OCI-M1 (cell line): ENCODE data around the gene B9D2.

Source experiments
- DNase-seq: peaks from one replicate; lab custom pipeline; 2025; lab: John Stamatoyannopoulos, UW

B9D2 gene

DNA sequence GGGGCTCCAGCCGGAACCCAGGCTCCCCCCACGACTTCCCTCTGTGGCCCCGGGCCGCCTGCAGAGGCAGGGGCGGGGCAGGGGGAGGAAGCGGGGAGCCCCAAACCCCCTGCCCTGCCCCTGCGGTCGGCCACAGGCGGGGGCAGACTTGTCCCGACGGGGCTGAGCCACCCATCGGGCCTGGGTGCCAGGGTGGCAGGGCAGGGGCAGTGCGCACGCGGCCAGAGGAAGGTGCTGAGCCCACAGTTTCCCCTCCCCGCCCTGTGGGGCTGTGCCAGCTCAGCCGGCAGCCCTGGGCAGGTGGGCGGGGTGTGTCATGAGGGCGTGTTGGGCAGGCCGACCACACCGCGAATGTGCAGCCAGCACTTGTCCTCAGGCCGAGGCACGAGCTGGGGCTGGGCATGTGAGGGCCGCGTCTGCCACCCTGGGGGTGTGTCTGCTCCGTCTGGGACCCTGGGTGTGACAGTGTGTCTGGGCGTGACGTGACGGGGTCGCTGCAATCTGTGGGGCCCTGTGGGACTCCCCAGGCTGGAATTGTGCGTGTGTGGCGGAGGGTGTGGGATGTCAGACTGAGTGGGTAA is 36.3 kb downstream of the B9D2 start:
- peak; percentile 73 for DNase-seq

DNA sequence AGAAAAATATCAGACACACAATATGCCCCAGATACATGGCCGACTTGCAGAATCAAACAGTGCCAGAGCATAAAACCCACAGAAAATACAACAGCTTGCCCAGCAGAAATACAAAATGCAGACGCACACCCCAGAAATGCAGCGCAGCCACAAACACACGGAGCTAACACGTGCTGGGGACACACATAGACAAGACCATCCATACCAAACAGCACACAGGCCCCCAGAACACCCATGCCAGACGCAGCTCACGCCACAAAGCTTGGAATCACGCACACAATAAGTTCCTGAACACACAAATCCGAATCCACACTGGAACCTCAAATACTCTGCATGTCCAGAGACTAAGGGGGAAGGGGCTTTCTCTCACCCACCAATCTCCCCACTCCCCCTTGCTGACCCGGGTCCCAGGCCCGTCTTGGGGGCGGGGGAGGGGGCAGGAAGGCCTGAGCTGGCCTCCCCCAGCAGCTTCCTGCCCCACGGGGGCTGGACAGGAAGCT is 36.8 kb downstream of the B9D2 start:
- no peak for DNase-seq

- DNase-seq = no peak
Observed at GRCh38 chr19:41325947-41326706, 37.8 kb downstream of the B9D2 start.

DNA sequence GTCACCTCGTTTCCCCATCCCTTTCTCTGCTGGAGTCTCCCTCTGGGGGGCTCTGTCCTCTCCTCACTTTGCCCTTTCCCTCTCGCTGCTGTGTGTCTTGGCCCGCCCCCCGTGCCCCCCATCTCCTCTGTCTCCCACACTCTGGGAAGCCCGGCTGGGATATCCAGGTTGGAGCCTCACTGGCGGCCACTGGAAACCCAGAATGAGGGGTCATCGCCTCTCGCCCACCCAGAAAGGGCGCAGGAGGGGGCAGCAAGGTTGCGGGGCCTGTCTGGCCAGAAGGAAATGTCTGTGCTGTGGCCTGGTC is 38.4 kb downstream of the B9D2 start:
- DNase-seq = no peak

DNA sequence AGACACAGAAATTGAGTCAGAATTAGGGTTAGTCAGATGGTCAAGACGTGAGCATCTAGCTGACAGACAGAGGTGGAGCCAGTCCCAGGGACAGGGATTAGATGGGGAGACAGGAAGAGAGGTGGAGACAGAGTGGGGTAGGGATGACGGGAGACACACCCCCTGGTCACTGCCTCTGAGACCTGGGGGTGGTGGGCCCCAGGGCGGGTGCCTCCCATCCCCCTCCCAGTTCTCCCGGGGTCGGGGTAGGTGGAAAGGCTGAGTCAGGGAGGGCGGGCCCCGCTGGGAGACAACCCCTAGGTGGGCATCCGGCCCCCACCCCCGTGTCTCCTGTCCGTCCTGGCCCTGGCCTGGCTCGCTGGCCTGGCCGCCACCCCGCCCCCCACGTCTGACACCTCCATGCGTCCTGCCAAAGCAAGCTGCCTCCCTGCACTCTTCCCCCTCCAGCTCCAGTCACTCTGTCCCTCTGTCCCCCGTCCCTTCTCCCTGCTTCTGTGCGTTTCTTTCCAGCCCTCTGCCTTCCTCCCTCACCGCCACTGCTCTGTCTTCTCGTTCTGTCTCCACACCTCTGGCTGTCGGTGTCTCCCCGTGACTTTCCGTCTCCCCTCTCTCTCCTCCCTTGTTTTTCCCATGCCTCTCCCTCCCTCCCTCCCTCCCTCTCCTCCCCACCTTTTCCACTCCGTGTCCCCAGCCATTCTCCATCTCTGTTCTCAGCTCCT is 38.9 kb downstream of the B9D2 start:
- DNase-seq = peak; percentile 50

GRCh38 chr19:41324231-41324702 is 39.7 kb downstream of the B9D2 start:
- peak; percentile 81 for DNase-seq

GRCh38 chr19:41323430-41324125 is 40.4 kb downstream of the B9D2 start:
- peak; percentile 98 for DNase-seq

DNA sequence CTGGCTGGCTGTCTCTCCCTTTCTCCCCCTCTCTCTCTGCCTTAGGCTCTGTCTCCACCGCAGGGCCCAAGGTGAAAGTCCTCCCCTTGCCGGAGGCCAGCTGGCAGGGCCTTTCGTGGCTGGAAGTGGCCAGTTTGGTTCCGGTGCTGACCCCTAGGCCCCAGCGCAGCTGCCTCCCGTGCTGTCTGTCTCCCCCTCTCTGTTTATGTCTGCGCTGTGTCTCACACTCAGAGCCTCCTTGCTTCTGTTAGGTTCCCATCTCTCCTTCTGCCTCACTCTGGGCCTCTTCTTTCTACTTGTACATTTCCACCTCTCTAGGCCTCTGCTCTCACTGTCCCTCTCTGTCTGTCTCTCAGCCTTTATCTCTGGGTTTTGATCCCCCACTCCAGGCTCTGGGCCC is 40.9 kb downstream of the B9D2 start:
- no peak for DNase-seq

DNA sequence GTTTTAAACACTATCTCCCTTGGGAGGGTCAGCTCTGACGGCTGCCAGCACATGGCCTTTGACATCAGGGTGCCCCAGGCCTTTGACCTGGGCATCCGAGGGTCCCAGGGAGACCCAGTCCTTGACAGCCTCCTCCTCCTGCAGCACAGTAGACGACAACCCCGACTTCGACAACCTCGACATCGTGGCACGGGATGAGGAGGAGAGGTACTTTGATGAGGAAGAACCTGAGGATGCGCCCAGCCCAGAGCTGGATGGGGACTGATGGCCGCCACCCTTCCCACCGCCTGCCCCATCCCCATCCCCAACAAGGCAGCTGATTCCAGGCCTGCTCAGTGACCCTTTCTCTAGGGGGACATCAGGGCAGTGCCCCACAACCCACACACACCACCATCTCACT is 41.5 kb downstream of the B9D2 start:
- DNase-seq = no peak

- DNase-seq = peak; percentile 72
Observed at GRCh38 chr19:41321600-41322270, 42.2 kb downstream of the B9D2 start.

DNA sequence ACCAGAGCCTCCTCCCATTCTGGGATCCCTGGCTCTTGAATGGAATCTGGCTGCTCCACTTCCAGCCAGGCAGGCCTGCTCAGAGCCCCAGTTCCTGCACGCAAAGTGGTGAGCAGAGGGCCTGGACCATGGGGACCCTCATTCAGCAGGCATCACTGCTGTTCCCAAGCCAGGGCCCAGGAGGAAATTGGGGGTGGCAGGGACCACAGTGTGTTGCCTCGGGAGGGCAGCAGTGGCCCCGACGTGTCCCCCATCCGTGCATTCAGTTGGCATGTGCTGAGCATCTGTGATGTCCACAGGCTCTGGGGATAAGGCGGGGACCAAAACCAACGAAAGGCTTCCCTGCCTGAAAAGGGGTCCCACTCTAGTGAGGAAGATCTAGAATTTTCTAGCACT is 42.7 kb downstream of the B9D2 start:
- no peak for DNase-seq

DNA sequence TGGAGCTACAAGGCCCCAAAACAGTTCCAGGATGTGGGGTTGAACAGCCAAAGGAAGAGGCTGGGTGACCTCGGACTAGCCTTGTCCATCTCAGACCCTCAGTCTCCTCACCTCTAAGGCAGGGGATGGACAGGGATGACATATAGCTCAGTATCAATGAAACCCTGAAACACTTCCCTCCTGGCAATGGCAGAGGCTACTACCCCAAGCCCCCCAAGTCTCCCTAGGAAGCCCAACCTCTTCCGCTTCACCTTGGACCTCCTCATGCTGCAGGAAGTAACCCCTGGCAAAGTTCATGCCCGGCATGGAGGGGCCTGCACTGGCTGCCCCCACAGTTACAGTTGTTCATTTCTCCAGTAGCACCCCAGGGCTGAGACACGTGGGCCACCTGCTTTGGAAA is 43.4 kb downstream of the B9D2 start:
- no peak for DNase-seq

DNA sequence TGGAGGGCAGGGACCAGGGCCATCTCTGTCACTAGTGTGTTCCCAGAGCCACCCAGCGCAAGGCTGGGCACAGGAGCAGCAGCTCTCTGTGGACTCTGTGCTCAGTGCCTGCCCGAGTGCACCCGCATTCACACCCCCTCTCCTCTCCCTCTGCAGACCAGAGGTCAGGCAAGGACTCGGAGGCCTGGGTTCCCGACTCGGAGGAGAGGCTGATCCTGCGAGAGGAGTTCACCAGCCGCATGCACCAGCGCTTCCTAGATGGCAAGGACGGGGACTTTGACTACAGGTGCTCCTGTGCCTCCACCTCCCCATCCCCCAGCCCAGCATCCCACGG is 43.8 kb downstream of the B9D2 start:
- DNase-seq = no peak

- DNase-seq = no peak
Observed at GRCh38 chr19:41319500-41320184, 44.3 kb downstream of the B9D2 start.

- no peak for DNase-seq
Observed at GRCh38 chr19:41318696-41319499, 45.1 kb downstream of the B9D2 start.

- no peak for DNase-seq
Observed at GRCh38 chr19:41316306-41316920, 47.5 kb downstream of the B9D2 start.

- DNase-seq = no peak
Observed at GRCh38 chr19:41311613-41312012, 52.3 kb downstream of the B9D2 start.

GRCh38 chr19:41311072-41311471 is 52.9 kb downstream of the B9D2 start:
- peak; percentile 34 for DNase-seq

- DNase-seq = peak; percentile 95
Observed at GRCh38 chr19:41310033-41310831, 53.7 kb downstream of the B9D2 start, which contains the start of gene CCDC97. Gene CCDC97 (plus strand): TSS chr19:41310172. CDS start chr19:41310311, 139 bp downstream.
